Activated naive CD8-positive, alpha-beta T cell treated with anti-CD3 and anti-CD28 coated beads, Interleukin-2, amount 50 U/mL, for 16 hours (primary cell): ENCODE measurements around the gene APBA2.

Experiments
- DNase-seq: peaks from one replicate; pipeline ENCODE4 v3.0.0-alpha.2; 2020; ENCODE audit warnings: low read depth, low spot score

Gene APBA2

GRCh38 chr15:28896951-28897350 is 11.2 kb downstream of the APBA2 start:
- no peak for DNase-seq

- DNase-seq: no peak
Observed at GRCh38 chr15:28897861-28898585, 12.2 kb downstream of the APBA2 start.

GRCh38 chr15:28899061-28899738 is 13.4 kb downstream of the APBA2 start:
- no peak for DNase-seq

GRCh38 chr15:28900041-28900891 is 14.5 kb downstream of the APBA2 start:
- no peak for DNase-seq

GRCh38 chr15:28900892-28901586 is 15.3 kb downstream of the APBA2 start:
- DNase-seq: no peak

- no peak for DNase-seq
Observed at GRCh38 chr15:28901587-28901980, 15.8 kb downstream of the APBA2 start.

- no peak for DNase-seq
Observed at GRCh38 chr15:28901987-28902745, 16.4 kb downstream of the APBA2 start.

GRCh38 chr15:28902856-28903255 is 17.1 kb downstream of the APBA2 start:
- no peak for DNase-seq

GRCh38 chr15:28903555-28903954 is 17.8 kb downstream of the APBA2 start:
- no peak for DNase-seq

GRCh38 chr15:28904003-28904402 is 18.2 kb downstream of the APBA2 start:
- DNase-seq: no peak

GRCh38 chr15:28904541-28905315 is 19.0 kb downstream of the APBA2 start:
- no peak for DNase-seq

- DNase-seq: no peak
Observed at GRCh38 chr15:28907338-28907960, 21.7 kb downstream of the APBA2 start.

GRCh38 chr15:28909958-28910500 is 24.3 kb downstream of the APBA2 start:
- no peak for DNase-seq

GRCh38 chr15:28911310-28911931 is 25.6 kb downstream of the APBA2 start:
- DNase-seq: no peak

- no peak for DNase-seq
Observed at GRCh38 chr15:28912422-28912821, 26.6 kb downstream of the APBA2 start.

GRCh38 chr15:28913171-28913765 is 27.5 kb downstream of the APBA2 start:
- DNase-seq: no peak

GRCh38 chr15:28914046-28914445 is 28.3 kb downstream of the APBA2 start:
- no peak for DNase-seq

- no peak for DNase-seq
Observed at GRCh38 chr15:28914483-28915023, 28.8 kb downstream of the APBA2 start.
